HEK293T (cell line): Measurements from ENCODE around the gene C17orf113.

ENCODE experiments used
- BHLHE40 ChIP-seq: fragments of 450-650 bp; IDR thresholded peaks from 2 replicates; pipeline ENCODE4 v1.6.1; 2016; ENCODE audit warnings: mild to moderate bottlenecking, moderate library complexity, borderline replicate concordance
- CTBP1 ChIP-seq: fragments of 450-650 bp; IDR thresholded peaks from 2 replicates; pipeline ENCODE4 v1.6.1; 2016; ENCODE audit warnings: borderline replicate concordance
- HDGF ChIP-seq: fragments of 450-650 bp; IDR thresholded peaks from 2 replicates; pipeline ENCODE4 v1.6.1; 2017; ENCODE audit warnings: antibody characterized with exemption, borderline replicate concordance
- L3MBTL2 ChIP-seq: fragments of 450-650 bp; conservative IDR thresholded peaks from 2 replicates; pipeline ENCODE4 v1.6.1; 2016; ENCODE audit warnings: mild to moderate bottlenecking
- SUZ12 ChIP-seq: fragments of 450-650 bp; IDR thresholded peaks from 2 replicates; pipeline ENCODE4 v1.6.1; 2016; ENCODE audit warnings: mild to moderate bottlenecking
- TARDBP ChIP-seq: fragments of 450-650 bp; IDR thresholded peaks from 2 replicates; pipeline ENCODE4 v1.6.1; 2016

- TF ChIP-seq CTBP1 (no peak), TARDBP (no peak), SUZ12 (no peak), BHLHE40 (no peak), HDGF (no peak), L3MBTL2 (no peak)
Observed at GRCh38 chr17:42055496-42055895, 5.1 kb upstream of the C17orf113 start.
